T-helper 17 cell (primary cell): Measurements from ENCODE around the gene CAMKMT. TPM values are rescaled to one million over a fixed set of nuclear protein-coding genes. Genes with fewer than 3 reads are reported as not detected.

Source experiments
- ATAC-seq: fragments of 150-1000 bp; cut with Tn5 transposase; 2 replicates; pipeline ENCODE4 v1.10.0; 2021; ENCODE audit warnings: mild to moderate bottlenecking, moderate library complexity
- DNase-seq, 3 donors: peaks; one replicate each; pipeline versions ENCODE4 v3.0.0 to v3.0.0-alpha.2; 2020 to 2021
- H3K9me3 ChIP-seq: one replicate; pipeline ENCODE4 v1.7.0; 2013; ENCODE audit warnings: low read length, mild to moderate bottlenecking; ENCODE audit not compliant: control insufficient read depth, poor library complexity, severe bottlenecking
- H3K27ac Mint-ChIP-seq: one replicate; pipeline ENCODE4 v1.8.0; 2022; ENCODE audit warnings: mild to moderate bottlenecking, moderate library complexity, mixed read lengths
- H3K27me3 Mint-ChIP-seq: one replicate; pipeline ENCODE4 v1.8.0; 2022; ENCODE audit warnings: mixed read lengths
- H3K36me3 Mint-ChIP-seq: one replicate; pipeline ENCODE4 v1.8.0; 2022; ENCODE audit warnings: low read depth, mixed read lengths
- H3K4me1 Mint-ChIP-seq: one replicate; pipeline ENCODE4 v1.8.0; 2022; ENCODE audit warnings: mild to moderate bottlenecking, mixed read lengths
- H3K4me3 Mint-ChIP-seq: one replicate; pipeline ENCODE4 v1.8.0; 2022; ENCODE audit warnings: mild to moderate bottlenecking, moderate library complexity, mixed read lengths
- total RNA-seq, 4 donors: library from RNA in 2 of 4; stranded (reverse) in 2 of 4; gene quantifications; one replicate each; pipeline ENCODE4 v1.2.3 and lab custom pipeline; 2022 to 2026

Gene CAMKMT
- total RNA-seq, 2 donors from 2014 or later = 14.8 to 19.8 TPM

GRCh38 chr2:44462934-44463849, 101.4 kb downstream of the CAMKMT start:
- DNase-seq = no peak

DNA sequence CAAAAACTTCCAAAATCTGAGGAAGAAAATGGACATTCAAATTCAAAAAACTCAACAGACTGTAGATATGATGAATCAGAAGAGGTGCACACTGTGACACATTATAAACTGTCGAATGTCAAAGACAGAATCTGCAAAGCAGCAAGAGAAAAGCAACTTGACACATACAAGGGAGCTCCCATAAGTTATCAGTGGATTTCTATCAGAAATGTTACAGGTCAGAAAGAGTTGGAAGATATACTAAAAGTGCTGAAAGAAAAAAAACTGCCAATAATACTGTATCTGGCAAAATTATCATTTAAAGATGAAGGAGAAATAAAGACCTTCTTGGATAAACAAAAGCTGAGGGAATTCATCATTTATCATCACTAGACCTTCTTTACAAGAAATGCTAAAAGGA, 102.7 kb downstream of the CAMKMT start:
- H3K9me3 ChIP-seq = peaks cover 3% of the 10 kb centered on the region
- DNase-seq = no peak
- H3K27ac Mint-ChIP-seq = no peak overlapping the region
- no peak overlapping the region for H3K4me3 Mint-ChIP-seq
- no peaks in the 10 kb centered on the region for H3K27me3 Mint-ChIP-seq
- H3K36me3 Mint-ChIP-seq = peaks cover 2% of the 10 kb centered on the region
- no peak for ATAC-seq
- H3K4me1 Mint-ChIP-seq = no peaks in the 10 kb centered on the region

More at GRCh38 chr2:44462934-44463849, 101.4 kb downstream of the CAMKMT start:
- Mint-ChIP-seq H3K4me3 (no peak overlapping the region), H3K36me3 (peaks cover 2% of the 10 kb centered on the region), H3K27me3 (no peaks in the 10 kb centered on the region), H3K4me1 (no peaks in the 10 kb centered on the region), H3K27ac (no peak overlapping the region)
- ATAC-seq = no peak
- peaks cover 3% of the 10 kb centered on the region for H3K9me3 ChIP-seq

- Mint-ChIP-seq H3K27ac (no peak overlapping the region), H3K27me3 (no peaks in the 10 kb centered on the region), H3K36me3 (no peaks in the 10 kb centered on the region), H3K4me1 (peaks cover 4% of the 10 kb centered on the region), H3K4me3 (no peak overlapping the region)
- H3K9me3 ChIP-seq = no peaks in the 10 kb centered on the region
- DNase-seq (no peak), ATAC-seq (no peak)
Observed at GRCh38 chr2:44470151-44470550, 108.4 kb downstream of the CAMKMT start.

DNA sequence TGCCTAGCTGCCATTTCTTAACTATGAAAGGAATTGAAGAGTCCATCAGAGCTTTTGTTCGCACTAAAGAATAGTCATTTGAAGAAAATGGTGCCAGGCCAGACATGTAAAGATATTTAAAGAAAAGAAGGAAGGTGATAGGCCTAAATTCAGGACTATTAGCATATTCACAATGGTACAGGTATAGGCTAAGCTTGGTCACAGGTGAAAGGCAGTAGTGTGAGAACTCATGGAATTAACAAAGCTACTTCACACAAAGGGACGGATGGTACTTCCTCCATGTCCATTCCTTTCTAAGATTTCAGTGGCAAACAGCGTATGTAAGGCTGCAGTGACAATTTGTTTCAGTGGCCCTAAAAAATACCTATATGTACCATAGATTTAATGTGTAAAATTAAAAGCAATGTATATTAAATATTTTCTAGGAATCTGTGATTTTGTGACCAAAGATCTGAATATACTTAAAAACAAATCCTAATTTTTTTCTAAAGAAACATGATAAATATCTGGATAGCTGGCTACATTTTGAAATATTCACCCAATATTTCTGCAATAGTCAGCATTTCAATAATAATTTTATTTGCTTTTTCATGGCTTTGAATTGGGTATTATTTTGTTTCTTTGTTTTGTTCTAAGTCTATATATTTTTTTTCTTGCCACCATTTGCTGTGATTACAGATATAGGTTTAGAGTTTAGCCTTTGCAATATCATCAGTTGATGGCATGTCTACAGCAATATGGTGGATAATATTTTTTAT, 116.1 kb downstream of the CAMKMT start:
- no peaks in the 10 kb centered on the region for H3K9me3 ChIP-seq
- H3K36me3 Mint-ChIP-seq = no peaks in the 10 kb centered on the region
- H3K4me3 Mint-ChIP-seq = no peak overlapping the region
- DNase-seq (no peak), ATAC-seq (no peak)
- H3K27ac Mint-ChIP-seq = no peak overlapping the region
- H3K4me1 Mint-ChIP-seq = peaks cover 4% of the 10 kb centered on the region
- H3K27me3 Mint-ChIP-seq = no peaks in the 10 kb centered on the region

GRCh38 chr2:44479127-44479887, 117.6 kb downstream of the CAMKMT start:
- ATAC-seq = peak; percentile 100
- H3K27me3 Mint-ChIP-seq = no peaks in the 10 kb centered on the region
- no peak overlapping the region for H3K4me3 Mint-ChIP-seq
- DNase-seq = peak in 1 of 3 donors; percentile 7
- H3K36me3 Mint-ChIP-seq = no peaks in the 10 kb centered on the region
- peaks cover 4% of the 10 kb centered on the region for H3K4me1 Mint-ChIP-seq
- H3K9me3 ChIP-seq = no peaks in the 10 kb centered on the region
- H3K27ac Mint-ChIP-seq = no peak overlapping the region

- no peak for ATAC-seq
- Mint-ChIP-seq H3K36me3 (no peaks in the 10 kb centered on the region), H3K4me1 (no peaks in the 10 kb centered on the region), H3K27ac (no peak overlapping the region), H3K27me3 (no peaks in the 10 kb centered on the region), H3K4me3 (no peak overlapping the region)
- DNase-seq = no peak
- H3K9me3 ChIP-seq = no peaks in the 10 kb centered on the region
Observed at GRCh38 chr2:44480068-44480467, 118.3 kb downstream of the CAMKMT start.

GRCh38 chr2:44487052-44487451, 125.3 kb downstream of the CAMKMT start:
- H3K9me3 ChIP-seq = no peaks in the 10 kb centered on the region
- Mint-ChIP-seq H3K36me3 (no peaks in the 10 kb centered on the region), H3K27ac (no peak overlapping the region), H3K27me3 (no peaks in the 10 kb centered on the region), H3K4me3 (no peak overlapping the region), H3K4me1 (no peaks in the 10 kb centered on the region)
- no peak for DNase-seq
- no peak for ATAC-seq

DNA sequence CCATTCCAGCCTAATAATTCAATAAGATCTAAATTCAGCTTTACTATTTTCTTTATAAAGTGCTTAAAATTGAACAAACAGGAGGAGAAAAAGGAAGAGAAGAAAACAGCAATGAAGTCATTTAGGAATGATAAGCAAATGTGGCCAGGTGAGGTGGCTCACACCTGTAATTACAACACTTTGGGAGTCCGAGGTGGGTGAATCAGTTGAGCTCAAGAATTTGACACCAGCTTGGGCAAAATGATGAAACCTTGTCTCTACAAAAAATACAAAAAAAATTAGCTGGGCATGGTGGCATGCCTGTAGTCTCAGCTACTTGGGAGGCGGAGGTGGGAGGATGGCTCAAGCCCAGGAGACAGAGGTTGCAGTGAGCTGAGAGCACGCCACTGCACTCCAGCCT, 129.0 kb downstream of the CAMKMT start:
- H3K27me3 Mint-ChIP-seq = no peaks in the 10 kb centered on the region
- H3K9me3 ChIP-seq = no peaks in the 10 kb centered on the region
- H3K4me1 Mint-ChIP-seq = no peaks in the 10 kb centered on the region
- ATAC-seq = no peak
- H3K36me3 Mint-ChIP-seq = no peaks in the 10 kb centered on the region
- no peak overlapping the region for H3K27ac Mint-ChIP-seq
- no peak for DNase-seq
- H3K4me3 Mint-ChIP-seq = no peak overlapping the region

DNA sequence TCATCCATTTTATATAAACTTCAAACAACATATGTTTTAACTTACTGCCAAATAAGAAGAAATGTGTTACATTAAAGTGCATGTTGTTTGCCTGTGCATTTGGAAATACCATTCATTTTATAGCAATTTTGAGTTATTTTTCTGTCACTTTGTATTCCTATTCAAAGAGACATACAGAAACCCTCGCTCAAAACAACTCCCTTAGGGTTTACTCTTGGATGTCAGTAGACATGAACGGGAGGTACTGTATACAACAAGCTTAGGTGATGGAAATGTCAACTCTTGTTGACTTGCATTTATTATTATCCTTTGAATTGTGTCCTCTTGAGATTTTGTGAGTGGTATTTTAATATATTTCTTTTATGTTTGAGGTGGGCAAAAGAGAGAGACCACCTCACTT, 132.3 kb downstream of the CAMKMT start:
- H3K27ac Mint-ChIP-seq = no peak overlapping the region
- peaks cover 3% of the 10 kb centered on the region for H3K4me1 Mint-ChIP-seq
- H3K27me3 Mint-ChIP-seq = no peaks in the 10 kb centered on the region
- no peaks in the 10 kb centered on the region for H3K9me3 ChIP-seq
- ATAC-seq (no peak), DNase-seq (no peak)
- no peak overlapping the region for H3K4me3 Mint-ChIP-seq
- no peaks in the 10 kb centered on the region for H3K36me3 Mint-ChIP-seq

- H3K4me3 Mint-ChIP-seq = no peak overlapping the region
- H3K27me3 Mint-ChIP-seq = no peaks in the 10 kb centered on the region
- ATAC-seq (no peak), DNase-seq (no peak)
- peaks cover 3% of the 10 kb centered on the region for H3K4me1 Mint-ChIP-seq
- H3K27ac Mint-ChIP-seq = no peak overlapping the region
- H3K9me3 ChIP-seq = no peaks in the 10 kb centered on the region
- no peaks in the 10 kb centered on the region for H3K36me3 Mint-ChIP-seq
Observed at GRCh38 chr2:44495035-44495434, 133.3 kb downstream of the CAMKMT start.

DNA sequence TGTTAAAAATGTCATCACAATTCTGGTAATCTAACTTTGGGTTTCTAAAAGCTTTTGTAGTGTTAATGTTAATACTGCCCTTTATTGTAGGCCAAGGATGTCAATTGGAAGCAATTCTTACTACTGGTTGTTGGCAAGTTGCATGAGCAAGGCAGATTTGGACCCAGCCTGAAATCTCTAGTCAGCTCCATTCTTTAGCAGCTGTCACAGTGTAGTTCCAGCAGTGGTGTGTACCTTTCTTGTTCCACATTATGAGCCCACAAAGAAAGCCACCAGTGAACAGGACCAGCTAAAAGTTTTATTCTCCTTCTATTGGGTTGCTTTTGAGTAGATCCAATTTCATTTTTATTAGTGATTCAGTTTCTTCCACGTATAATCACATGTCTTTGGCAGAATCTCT, 133.8 kb downstream of the CAMKMT start:
- no peak overlapping the region for H3K27ac Mint-ChIP-seq

DNA sequence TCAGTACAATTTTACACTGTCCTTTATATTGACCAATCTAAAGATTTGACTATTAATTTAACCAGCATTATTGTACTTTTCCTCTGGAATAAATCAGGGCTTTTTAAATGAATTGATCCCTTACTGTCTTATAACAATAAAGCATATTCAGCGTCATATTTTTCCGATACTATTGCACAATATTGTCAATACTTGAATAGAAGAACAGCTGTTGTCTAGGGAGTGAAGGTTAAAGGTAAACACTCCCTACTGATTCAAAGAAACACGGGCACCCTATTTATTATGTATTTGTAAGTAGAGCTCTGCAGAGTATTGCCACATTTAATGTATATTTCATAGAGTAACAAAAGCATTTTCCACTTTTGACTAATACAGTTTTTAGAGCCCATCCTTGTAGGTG, 134.4 kb downstream of the CAMKMT start:
- no peaks in the 10 kb centered on the region for H3K9me3 ChIP-seq
- Mint-ChIP-seq H3K27me3 (no peaks in the 10 kb centered on the region), H3K4me3 (no peak overlapping the region), H3K4me1 (peaks cover 3% of the 10 kb centered on the region), H3K36me3 (no peaks in the 10 kb centered on the region), H3K27ac (no peak overlapping the region)
- DNase-seq = no peak
- ATAC-seq = no peak

More for the DNA sequence above, 133.8 kb downstream of the CAMKMT start:
- no peaks in the 10 kb centered on the region for H3K27me3 Mint-ChIP-seq
- peaks cover 3% of the 10 kb centered on the region for H3K4me1 Mint-ChIP-seq
- H3K36me3 Mint-ChIP-seq = no peaks in the 10 kb centered on the region
- ATAC-seq = no peak
- H3K9me3 ChIP-seq = no peaks in the 10 kb centered on the region
- DNase-seq = no peak
- H3K4me3 Mint-ChIP-seq = no peak overlapping the region

DNA sequence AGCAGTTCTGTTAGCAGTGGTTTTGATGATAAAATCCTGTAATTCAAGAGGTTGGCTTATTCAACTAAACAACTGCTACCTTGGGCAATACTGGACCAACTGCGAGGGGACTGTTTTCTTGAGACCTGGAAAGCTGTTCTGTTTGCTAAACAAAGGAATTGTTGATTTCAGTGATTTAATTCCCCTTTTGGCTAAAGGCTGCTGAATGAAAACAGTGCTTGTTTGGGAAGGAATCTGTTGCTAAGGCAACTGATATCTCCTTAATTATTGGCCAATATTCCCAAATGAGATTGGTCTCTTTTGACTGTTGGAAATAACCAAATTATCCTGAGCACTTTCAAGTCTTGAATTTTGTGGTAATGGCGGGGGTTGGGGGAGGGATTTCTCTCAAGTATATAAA, 136.8 kb downstream of the CAMKMT start:
- Mint-ChIP-seq H3K36me3 (no peaks in the 10 kb centered on the region), H3K27ac (no peak overlapping the region), H3K4me1 (peaks cover 6% of the 10 kb centered on the region), H3K27me3 (no peaks in the 10 kb centered on the region), H3K4me3 (no peak overlapping the region)
- ATAC-seq (no peak), DNase-seq (no peak)
- no peaks in the 10 kb centered on the region for H3K9me3 ChIP-seq
